ENCODE data around the gene MYH7.
"Not testable (repeated sequence)": the region's sequence is repeated elsewhere in the genome, so short reads cannot be mapped to it uniquely, and the experiment has no call there.

MYH7 gene

GRCh38 chr14:23430723-23431085, 4.8 kb downstream of the MYH7 start:
- no peak for DNase-seq (ENCODE audit: low read depth in 2 of 2)

GRCh38 chr14:23430016-23430722, 5.3 kb downstream of the MYH7 start:
- no peak for DNase-seq (ENCODE audit: low read depth in 2 of 2)

- no peak for DNase-seq (ENCODE audit: low read depth in 2 of 2)
Observed at GRCh38 chr14:23428686-23429495, 6.6 kb downstream of the MYH7 start.

- DNase-seq (ENCODE audit: low read depth in 2 of 2) = not testable (repeated sequence)
Observed at GRCh38 chr14:23425798-23426197, 9.7 kb downstream of the MYH7 start.

- no peak for DNase-seq (ENCODE audit: low read depth in 2 of 2)
Observed at GRCh38 chr14:23425169-23425568, 10.3 kb downstream of the MYH7 start.

GRCh38 chr14:23423657-23424056, 11.8 kb downstream of the MYH7 start:
- DNase-seq (ENCODE audit: low read depth in 2 of 2) = no peak

- DNase-seq (ENCODE audit: low read depth in 2 of 2) = peak in 1 of 2 donors; percentile 12
Observed at GRCh38 chr14:23421594-23421993, 13.9 kb downstream of the MYH7 start.

GRCh38 chr14:23419646-23420045, 15.8 kb downstream of the MYH7 start:
- DNase-seq (ENCODE audit: low read depth in 2 of 2) = not testable (repeated sequence)

- no peak for DNase-seq (ENCODE audit: low read depth in 2 of 2)
Observed at GRCh38 chr14:23418021-23418420, 17.4 kb downstream of the MYH7 start.

- not testable (repeated sequence) for DNase-seq (ENCODE audit: low read depth in 2 of 2)
Observed at GRCh38 chr14:23417269-23417668, 18.2 kb downstream of the MYH7 start.

GRCh38 chr14:23416801-23417200, 18.7 kb downstream of the MYH7 start:
- DNase-seq (ENCODE audit: low read depth in 2 of 2) = no peak

GRCh38 chr14:23415821-23416778, 19.4 kb downstream of the MYH7 start:
- DNase-seq (ENCODE audit: low read depth in 2 of 2) = no peak

GRCh38 chr14:23414906-23415820, 20.3 kb downstream of the MYH7 start:
- DNase-seq (ENCODE audit: low read depth in 2 of 2) = no peak

GRCh38 chr14:23414254-23414653, 21.2 kb downstream of the MYH7 start:
- DNase-seq (ENCODE audit: low read depth in 2 of 2) = no peak

- no peak for DNase-seq (ENCODE audit: low read depth in 2 of 2)
Observed at GRCh38 chr14:23413681-23414080, 21.8 kb downstream of the MYH7 start.

- no peak for DNase-seq (ENCODE audit: low read depth in 2 of 2)
Observed at GRCh38 chr14:23411563-23412525, 23.6 kb downstream of the MYH7 start.

GRCh38 chr14:23409966-23410635, 25.4 kb downstream of the MYH7 start:
- no peak for DNase-seq (ENCODE audit: low read depth in 2 of 2)

GRCh38 chr14:23409475-23409874, 26.0 kb downstream of the MYH7 start:
- no peak for DNase-seq (ENCODE audit: low read depth in 2 of 2)

GRCh38 chr14:23408307-23408630, 27.2 kb downstream of the MYH7 start:
- DNase-seq (ENCODE audit: low read depth in 2 of 2) = no peak
